Stimulated activated CD8-positive, alpha-beta memory T cell treated with anti-CD3 and anti-CD28 coated beads, Interleukin-15, amount 100 ng/mL, for 4 hours (primary cell): ENCODE results near the gene CEP83.
A peak's percentile ranks its signal among the peaks of the same experiment; 100 is the strongest.

ENCODE experiments used
- DNase-seq, 2 donors: peaks; one replicate each; pipeline ENCODE4 v3.0.0-alpha.2; 2020; ENCODE audit warnings: low read depth in 2 of 2

The CEP83 gene

DNA sequence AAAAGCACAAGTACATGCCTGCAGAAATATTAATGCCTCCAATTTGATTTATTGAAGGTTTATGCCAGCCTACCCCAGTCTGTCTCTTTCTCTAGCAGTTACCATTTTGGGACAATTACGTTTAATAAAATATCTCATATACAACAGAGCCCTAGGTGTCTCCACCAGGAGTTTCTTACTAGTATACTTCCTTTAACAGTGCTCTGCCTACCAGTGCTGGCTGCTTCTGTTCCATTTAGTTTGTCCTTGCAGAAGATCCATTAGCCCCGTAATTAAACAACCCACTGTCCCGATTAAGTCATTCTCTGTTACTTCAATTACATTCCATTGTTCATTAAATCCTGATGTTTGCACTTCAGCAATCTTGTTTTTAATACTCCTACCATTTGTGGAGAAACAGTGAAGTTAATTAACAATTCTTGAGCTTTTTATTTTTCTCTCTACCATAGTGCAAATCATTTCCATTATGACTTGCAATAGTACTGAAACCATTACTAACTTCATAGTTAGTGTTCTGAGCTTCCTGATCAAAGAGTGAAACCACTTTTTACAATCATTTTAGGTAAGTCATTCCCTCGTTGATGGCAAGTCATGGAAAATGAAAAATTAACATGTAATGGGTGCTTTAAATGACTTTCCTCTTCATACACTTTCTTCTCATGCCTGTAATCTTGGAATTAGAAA, 190.2 kb downstream of the CEP83 start:
- no peak for DNase-seq

DNA sequence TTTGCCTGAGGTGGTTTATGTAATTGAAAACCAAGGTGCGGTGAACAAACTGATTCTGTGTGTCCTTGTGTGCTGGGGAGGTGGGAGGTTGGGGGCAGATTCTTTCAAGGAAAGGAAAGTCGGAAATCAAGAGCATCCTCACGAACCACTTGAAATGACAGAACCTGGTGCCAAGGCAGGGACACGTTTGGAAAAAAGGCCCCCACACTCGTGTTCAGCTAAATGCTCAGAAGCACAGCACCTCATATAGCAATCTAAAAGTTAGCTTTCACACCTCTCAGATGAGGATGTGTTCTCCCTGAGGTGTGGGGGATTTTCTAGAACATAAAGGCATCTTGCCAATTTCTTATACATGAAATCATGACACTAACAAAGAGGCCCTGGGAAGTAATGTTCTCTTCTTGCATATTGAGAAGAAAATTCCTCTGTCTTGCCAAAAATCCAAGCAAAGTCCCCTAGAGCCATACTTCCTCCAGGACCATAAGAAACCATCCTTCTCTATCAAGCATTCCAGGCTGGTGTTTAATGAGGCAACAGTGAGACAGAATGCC, 191.7 kb downstream of the CEP83 start:
- DNase-seq = no peak

DNA sequence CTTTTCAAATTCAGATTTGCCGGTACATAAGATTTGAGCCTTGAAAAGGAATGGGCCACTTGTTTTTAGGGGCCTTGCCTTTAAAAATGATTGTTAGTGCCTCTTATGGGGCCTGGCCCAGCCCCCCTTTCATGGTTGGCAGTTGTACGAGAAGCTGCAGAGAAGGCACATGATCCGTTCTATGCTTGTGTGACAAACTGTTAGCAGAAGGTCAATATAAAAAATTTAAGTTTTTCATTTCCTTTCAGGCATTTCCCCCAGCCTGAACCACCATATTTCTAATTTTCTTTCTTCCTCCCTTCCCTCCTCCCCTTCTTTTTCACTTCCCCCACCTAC, 192.2 kb downstream of the CEP83 start:
- no peak for DNase-seq

DNA sequence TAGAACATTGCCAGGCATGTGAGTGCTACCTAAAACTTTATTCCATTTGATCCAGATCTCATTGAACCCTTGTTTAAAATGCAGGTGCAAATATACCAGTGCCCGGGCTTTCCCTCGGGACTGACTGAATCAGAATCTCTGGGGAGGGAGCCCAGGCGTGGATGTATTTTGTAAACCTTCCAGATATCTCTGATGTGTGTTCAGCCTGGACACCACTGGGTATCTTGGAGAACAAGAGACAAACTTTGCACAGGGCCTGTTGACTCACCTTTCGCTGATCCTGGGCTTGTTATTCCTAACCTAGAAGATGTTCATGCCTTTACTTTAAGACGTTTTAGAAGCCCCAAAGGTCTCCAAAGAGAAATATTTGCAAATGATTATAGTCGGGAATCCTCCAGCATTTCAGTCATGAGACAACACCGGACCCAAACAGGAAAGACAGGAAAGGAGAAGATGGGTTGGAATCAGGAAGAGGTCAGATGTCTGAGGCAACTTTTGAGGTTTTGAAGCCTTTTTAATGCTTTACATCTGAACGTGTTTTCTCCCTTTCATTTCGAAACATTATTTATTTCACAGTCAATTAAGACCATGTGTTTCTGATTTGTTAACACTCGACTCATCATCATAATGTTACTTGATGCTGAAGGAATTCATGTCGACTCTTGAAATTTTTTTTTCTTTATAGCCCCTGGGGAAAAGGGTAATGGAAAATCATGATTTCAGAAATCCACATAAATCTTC, 192.7 kb downstream of the CEP83 start:
- no peak for DNase-seq

DNA sequence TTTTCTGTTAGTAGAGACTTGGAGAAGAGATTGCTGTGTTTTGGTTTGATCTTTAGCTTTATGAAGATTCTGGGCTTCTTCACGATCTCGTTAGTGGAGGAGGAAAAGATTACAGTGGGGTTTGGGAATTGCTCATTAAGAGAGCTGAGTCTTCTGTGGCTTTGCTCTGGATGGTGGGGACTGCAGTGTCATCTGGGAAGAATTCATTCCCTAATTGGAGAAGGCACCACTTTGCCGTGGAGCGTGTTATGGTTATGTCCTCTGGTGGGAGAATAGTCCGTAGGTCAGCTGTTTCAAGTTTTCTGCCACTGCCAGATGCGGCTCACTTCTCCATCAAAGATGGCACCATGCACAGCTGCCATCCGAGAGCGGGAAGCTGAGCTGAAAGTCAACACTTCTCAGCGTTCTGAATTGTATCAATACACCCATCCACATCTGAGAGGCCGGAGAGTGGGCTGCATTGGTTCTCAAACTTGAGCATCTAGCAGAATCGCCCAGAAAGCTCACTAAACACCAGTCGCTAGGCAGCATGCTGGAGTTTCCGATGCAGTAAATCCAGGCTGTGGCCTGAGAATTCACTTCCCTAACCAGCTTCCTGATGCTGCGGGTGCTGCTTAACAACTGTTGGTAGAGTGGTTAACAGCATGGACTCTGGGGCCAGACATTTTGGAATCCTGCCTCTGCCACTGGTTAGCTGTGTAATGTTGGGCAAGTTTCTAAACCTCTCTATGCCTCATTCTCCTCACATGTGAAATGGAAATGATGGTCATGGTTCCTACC, 193.5 kb downstream of the CEP83 start:
- DNase-seq = no peak

DNA sequence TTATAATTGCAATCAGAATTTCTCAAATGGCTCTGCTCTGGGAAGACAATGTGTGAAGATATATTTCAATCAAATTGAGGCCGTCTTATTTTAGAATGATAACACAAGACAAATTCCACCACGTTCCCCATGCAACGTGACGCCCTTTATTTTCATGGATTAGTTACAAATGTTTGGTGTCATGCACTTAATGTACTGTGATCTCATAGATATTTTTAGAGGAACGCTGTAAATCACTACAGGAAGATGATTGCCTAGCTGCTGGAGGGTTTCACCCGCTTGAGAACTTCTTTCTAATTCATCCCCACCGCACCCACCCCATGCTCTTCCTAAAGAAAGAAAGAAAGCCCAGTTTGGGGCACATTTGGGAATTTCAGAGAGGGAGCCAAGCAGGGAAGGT, 194.1 kb downstream of the CEP83 start:
- no peak for DNase-seq

DNA sequence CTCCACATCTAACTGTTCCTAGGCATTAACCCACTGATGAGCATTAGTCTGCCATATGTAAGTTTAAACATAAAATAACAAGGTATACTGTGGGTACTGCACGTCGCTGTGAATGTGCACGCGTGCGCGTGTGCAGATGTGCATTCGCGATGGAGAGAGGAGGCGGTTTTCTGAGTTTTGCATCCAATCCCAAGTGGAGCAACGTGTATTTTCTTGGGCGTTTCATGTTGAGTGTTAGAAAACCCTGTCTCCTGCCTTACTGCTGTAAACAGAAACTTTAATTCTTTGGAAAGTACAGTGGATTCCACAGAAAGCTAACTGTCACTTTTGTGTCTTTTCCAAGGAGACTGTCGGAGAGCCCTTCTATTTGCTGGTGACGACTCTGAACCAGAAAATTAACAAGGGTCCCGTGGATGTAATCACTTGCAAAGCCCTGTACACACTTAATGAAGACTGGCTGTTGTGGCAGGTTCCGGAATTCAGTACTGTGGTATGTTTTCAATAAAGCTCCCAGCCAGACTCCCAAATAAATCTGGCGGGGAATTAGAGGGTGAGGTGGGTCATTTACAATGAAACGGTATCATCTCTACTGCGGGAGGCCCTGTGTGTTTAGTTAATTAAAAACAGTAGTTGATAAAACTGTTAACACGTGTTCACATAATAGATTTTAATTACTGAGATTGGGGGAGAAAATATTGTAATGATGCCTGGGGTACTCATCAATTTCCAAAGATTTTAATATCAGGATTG, 194.8 kb downstream of the CEP83 start:
- DNase-seq = no peak

DNA sequence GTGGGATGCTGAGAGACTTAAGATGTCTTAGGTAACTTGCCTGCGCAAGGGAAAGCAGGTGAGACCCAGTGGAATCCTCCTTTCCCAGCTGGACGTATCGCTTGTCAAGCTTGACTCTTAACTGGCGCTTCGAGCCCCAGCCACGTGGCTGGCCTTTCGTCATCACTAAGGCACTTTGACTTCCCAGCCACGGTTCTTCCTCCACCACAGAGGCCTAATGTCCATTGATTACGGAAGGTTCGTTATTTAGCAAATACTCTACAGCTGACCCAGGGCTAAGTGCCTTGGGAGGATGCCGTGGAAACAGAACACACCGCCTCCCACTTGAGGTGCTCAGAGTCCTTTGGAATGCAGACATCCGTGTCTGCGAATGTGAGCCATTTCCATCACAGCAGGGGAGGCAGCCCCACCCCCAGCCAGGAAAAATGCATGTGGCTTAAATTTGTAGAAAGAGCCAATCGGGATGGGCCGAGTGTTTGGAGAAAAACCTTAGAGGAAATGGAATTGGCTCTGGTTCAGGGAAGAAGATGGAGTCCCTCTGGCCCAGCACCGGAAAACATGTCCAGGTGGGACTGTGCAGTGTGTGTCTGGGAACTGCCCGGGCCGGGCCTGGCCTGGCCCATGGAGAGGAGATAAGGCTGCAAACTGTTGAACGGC, 195.6 kb downstream of the CEP83 start:
- no peak for DNase-seq

DNA sequence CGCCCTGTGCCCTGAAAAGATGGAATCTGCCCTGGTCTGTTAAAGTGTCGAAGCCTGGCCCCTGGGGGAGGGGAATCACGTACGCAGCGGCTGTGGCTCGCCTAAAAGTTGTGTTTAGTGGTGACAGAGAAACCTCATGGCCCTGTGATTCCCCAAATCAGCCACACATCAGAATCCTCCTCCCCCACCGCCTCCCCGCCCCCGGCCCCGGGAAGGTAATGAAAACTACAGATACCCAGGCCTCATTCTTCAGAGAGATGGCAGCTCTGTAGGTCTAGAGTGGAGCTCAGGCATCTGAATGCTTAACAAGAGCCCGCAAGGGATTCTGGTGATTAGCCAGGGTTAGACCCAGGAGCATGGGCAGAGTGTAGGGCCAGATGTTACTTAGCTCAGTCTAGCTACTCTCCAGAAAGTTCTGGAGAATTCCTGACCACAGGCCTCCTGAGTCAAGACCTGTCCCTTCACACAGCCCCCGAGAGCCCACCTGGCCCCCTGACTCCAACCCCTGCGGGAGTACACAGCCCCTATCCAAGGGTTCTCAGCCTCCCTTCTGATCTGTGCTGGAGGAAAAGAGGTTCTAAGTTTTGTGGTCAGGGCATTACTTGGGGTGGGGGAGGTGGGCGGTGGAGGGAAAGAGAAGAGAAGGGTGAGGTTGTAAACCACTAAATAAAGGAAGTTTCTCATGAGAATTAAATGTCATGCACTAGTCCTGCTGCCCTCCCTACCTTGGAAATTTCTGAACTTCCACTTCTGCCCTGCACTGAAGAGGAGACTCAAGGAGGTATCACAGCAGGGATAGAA, 196.5 kb downstream of the CEP83 start:
- peak; percentile 34 to 57 for DNase-seq

DNA sequence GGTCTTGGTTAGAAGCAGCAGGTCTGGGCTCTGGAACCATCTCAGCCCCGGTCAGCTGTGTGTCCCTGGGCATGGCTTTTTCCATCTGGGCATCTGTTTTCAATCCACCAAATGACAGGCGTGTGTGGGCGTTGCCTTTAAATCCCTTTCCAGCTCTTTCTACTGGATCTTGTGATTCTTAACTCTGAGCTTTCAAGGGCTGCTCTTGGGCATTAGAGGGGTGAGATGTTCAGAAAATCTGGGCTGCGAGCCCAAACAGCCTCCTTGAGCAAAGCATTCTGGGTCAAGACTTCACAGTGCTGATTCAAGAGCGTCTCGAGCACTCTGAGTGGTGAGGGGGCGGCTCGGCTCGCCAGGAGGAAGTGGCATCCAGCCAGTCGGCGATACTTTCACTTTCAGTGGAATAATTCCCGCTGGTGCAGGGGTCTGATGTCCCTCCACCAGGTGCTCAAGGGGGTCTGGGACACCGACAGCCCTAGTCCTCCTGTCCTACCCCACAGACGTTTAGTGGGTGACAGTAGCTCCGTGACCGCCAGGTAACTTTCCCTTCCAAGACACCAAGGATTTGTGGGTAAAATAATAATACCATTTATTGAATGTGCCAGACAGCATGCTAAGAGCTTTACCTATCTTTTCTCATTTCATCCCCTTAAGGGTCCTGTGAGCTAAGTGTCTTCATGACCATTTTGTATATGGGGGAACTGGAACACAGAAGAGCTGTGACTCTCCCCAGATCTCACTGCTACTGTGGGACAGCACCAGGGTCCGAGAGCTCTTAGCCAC, 197.2 kb downstream of the CEP83 start:
- peak; percentile 62 to 66 for DNase-seq

DNA sequence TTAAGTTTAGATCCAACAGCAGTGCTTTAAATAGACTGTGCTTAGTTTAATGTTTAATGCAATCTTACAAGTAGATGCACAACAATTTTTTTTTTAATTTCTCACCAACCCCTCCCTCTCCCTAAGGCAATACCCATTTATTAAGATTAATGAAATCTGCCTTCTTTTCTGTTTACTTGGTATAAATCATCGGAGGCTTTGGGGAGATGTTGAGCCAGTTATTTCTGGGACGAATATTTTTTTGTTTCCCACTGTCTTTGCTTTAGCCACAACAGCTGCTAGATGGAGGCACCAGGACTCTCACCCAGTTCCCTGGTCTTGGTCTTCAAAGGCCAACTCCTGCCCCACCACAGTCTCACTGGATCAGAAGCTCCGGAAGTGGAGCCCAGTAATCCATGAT, 197.9 kb downstream of the CEP83 start:
- no peak for DNase-seq

DNA sequence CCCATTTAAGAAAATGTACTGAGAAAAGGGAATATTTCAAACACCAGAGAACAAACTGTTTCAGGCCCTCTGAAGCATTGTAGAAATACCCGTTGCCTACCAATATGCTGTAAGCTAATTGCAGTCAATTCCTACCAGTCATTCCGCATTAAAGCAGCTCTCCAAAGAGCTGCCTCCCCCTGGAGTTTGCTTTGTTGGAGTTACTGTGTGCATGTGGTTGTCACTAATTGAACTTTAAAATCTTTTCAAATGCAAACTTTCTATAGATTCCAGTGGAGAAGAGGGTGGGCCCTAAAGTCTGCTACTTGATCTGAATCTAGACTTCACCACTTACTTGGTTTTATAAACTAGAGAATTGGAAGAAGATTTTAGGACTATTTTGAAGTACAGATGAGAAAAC, 198.5 kb downstream of the CEP83 start:
- no peak for DNase-seq

DNA sequence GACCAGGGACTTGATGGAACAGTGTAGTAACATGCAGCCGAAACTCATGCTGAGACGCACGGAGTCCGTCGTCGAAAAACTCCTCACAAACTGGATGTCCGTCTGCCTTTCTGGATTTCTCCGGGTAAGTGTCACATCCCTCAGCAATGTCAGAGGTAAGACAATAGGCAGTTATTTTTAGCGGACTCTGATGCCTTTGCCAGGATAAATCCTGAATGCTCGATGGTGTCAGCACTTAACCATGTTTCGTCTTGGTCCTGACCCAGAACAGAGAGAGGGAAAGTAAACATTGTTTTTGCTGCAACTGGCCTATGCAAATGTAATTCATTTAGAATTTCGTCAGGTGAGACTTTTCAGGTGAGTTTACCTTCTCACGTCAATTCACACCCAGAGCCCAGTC, 198.9 kb downstream of the CEP83 start:
- DNase-seq = no peak

DNA sequence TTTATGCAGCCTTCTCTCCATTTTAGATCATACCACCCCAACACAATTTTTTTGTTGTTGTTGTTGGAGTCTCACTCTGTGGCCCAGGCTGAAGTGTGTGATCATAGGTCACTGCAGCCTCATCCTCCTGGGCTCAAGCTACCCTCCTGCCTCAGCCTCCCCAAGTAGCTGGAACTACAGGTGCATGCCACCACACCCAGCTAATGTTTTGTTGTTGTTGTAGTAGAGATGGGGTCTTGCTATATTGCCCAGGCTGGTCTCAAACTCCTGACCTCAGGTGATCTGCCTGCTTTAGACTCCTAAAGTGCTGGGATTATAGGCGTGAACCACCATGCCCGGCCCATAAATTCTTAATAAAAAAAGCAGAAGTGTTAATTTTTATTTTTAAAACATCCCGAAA, 199.7 kb downstream of the CEP83 start:
- DNase-seq = no peak

DNA sequence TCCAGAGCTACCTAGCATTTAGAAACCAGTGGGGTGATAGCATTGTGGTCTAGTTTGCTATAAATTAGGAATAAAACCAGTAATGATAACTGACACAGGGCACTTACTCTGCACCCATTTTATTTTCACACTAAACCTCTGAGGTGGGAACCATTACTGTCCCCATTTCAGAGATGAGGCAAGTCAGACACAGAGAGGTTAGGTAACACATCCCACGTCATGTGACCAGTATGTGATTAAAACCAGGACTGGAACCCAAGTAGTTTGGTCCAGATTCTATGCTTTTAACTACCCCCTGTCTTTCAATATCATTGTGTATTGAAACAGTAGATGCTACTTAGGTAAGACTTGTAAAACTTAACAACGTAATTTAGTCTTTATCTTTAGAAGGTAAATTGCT, 201.1 kb downstream of the CEP83 start:
- DNase-seq = no peak
